A673 (cell line): ENCODE results near the gene GALNT12. TPM values are rescaled to one million over a fixed set of nuclear protein-coding genes. Genes with fewer than 3 reads are reported as not detected.

ENCODE experiments used
- BruUV-seq: library from RNA; stranded (reverse); fragments of 400-500 nt; replicated peaks from 2 replicates; lab custom pipeline; 2021; lab: Mats Ljungman, UMichigan
- CTCF ChIA-PET: fragments of 300-600 bp; sonication (Branson Sonifier 250); formaldehyde crosslinking; loops from one replicate; lab custom pipeline; 2022; ENCODE audit warnings: antibody characterized with exemption; lab: Charles Lee
- POLR2A ChIA-PET: fragments of 300-600 bp; sonication (Branson Sonifier 250); formaldehyde crosslinking; loops from one replicate; lab custom pipeline; 2022; ENCODE audit warnings: antibody characterized with exemption; ENCODE audit not compliant: low non-redundant PET; lab: Charles Lee
- DNase-seq: peaks from one replicate; pipeline ENCODE4 v3.0.0-alpha.2; 2015; ENCODE audit warnings: low spot score
- H3K27ac ChIP-seq: fragments of 200-600 bp; sonication (generic); 2 replicates; pipeline ENCODE4 v1.5.1; 2016; ENCODE audit warnings: mixed run types, low read depth, mild to moderate bottlenecking, mixed read lengths, antibody characterized with exemption, low read length; ENCODE audit not compliant: poor library complexity, severe bottlenecking
- H3K27me3 ChIP-seq: fragments of 200-600 bp; sonication (generic); replicated peaks from 2 replicates; pipeline ENCODE4 v1.6.1; 2017; ENCODE audit warnings: mixed run types, low read depth, mild to moderate bottlenecking, mixed read lengths, antibody characterized with exemption, low read length; ENCODE audit not compliant: insufficient read depth, poor library complexity
- H3K36me3 ChIP-seq: fragments of 200-600 bp; sonication (generic); 2 replicates; pipeline ENCODE4 v1.6.1; 2016; ENCODE audit warnings: mixed run types, mild to moderate bottlenecking, mixed read lengths, antibody characterized with exemption, low read length; ENCODE audit not compliant: insufficient read depth, poor library complexity, severe bottlenecking
- H3K4me1 ChIP-seq: fragments of 200-600 bp; sonication (generic); 2 replicates; pipeline ENCODE4 v1.6.1; 2017; ENCODE audit warnings: mixed run types, mild to moderate bottlenecking, mixed read lengths, antibody characterized with exemption, low read length; ENCODE audit not compliant: insufficient read depth, poor library complexity, severe bottlenecking
- H3K4me3 ChIP-seq: fragments of 200-600 bp; sonication (generic); 2 replicates; pipeline ENCODE4 v1.5.1; 2016; ENCODE audit warnings: low read depth, mixed run types, mild to moderate bottlenecking, mixed read lengths, low read length; ENCODE audit not compliant: poor library complexity, severe bottlenecking
- H3K9me3 ChIP-seq: fragments of 200-600 bp; sonication (generic); 2 replicates; pipeline ENCODE4 v1.6.1; 2016; ENCODE audit warnings: mixed run types, low read depth, mild to moderate bottlenecking, mixed read lengths, antibody characterized with exemption, low read length; ENCODE audit not compliant: poor library complexity, severe bottlenecking
- CTCF ChIP-seq: fragments of 300-800, 200-600 bp; sonication (generic); conservative IDR thresholded peaks from 2 replicates; pipeline ENCODE4 v1.5.1; 2017; ENCODE audit warnings: low read depth, mild to moderate bottlenecking, antibody characterized with exemption, low read length, moderate library complexity, mixed read lengths
- EZH2 ChIP-seq: fragments of 200-600 bp; sonication (generic); IDR thresholded peaks from 2 replicates; pipeline ENCODE4 v1.6.1; 2017; ENCODE audit warnings: borderline replicate concordance, low read depth, mild to moderate bottlenecking, mixed read lengths, antibody characterized with exemption, low read length; ENCODE audit not compliant: poor library complexity, severe bottlenecking
- intact Hi-C: fragments of 100-400 bp; cut with micrococcal nuclease; formaldehyde crosslinking; loops from one replicate; pipeline ENCODE4 v1.10.0; 2022; ENCODE audit not compliant: unreplicated experiment
- total RNA-seq: library from RNA; stranded (reverse); gene quantifications from 2 replicates; pipeline ENCODE4 v1.2.3, GENCODE V29; 2021

Gene GALNT12
- total RNA-seq, 1 experiment from 2014 or later = 0.54 TPM

DNA sequence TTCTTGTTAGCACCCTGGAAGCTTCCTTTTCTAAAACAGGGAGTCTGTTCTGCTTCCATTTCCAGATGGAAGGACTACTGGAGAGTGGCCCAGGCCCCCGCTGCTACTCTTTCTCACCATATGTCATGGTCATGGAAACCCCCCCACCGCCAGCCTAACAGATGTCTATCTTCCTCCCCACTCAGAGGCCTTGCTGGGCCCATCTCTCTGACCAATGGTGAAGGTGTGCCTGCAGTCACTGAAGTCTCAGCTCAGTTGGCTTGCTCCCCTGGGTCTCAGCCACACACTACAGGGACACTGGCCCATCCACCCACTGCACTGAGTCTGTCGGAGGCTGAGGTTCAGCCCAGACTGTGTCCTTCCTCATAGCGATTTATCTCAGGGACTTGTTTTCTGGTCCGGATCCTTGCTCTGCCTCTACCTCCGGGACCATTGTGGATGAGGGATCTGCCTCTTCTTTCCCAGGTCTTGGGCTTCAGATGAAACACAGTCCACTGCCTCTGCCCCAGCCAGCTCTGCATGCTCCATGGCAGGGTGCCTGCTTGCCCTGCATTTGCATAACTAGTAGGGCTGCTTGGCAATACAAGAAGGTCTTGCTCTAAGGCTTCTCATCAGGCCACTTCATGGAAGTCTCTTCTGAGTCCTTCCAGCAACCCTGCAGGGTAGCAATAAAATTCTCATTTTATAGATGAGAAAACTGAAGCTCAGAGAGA, 30.8 kb downstream of the GALNT12 start:
- Histone ChIP-seq H3K4me1 (no peaks in the 10 kb centered on the region), H3K27ac (no peak overlapping the region), H3K4me3 (no peak overlapping the region), H3K9me3 (no peaks in the 10 kb centered on the region), H3K36me3 (no peaks in the 10 kb centered on the region), H3K27me3 (no peaks in the 10 kb centered on the region)
- intact Hi-C loops = no loop called here
- POLR2A ChIA-PET = no interaction called here
- no TSS peak for BruUV-seq
- CTCF ChIA-PET = no interaction called here
- no peak for DNase-seq
- TF ChIP-seq CTCF (no peak), EZH2 (no peak)

GRCh38 chr9:98838868-98839565, 31.5 kb downstream of the GALNT12 start:
- intact Hi-C loops = no loop called here
- Histone ChIP-seq H3K27ac (no peak overlapping the region), H3K4me3 (no peak overlapping the region), H3K27me3 (no peaks in the 10 kb centered on the region), H3K36me3 (no peaks in the 10 kb centered on the region), H3K4me1 (no peaks in the 10 kb centered on the region), H3K9me3 (no peaks in the 10 kb centered on the region)
- no peak for DNase-seq
- POLR2A ChIA-PET = no interaction called here
- CTCF ChIA-PET = no interaction called here
- no peak for TF ChIP-seq CTCF
- TF ChIP-seq EZH2 = no peak
- no TSS peak for BruUV-seq

GRCh38 chr9:98839724-98840123, 32.3 kb downstream of the GALNT12 start:
- Histone ChIP-seq H3K4me1 (no peaks in the 10 kb centered on the region), H3K36me3 (no peaks in the 10 kb centered on the region), H3K27me3 (no peaks in the 10 kb centered on the region), H3K4me3 (no peak overlapping the region), H3K27ac (no peak overlapping the region), H3K9me3 (no peaks in the 10 kb centered on the region)
- CTCF ChIA-PET = no interaction called here
- intact Hi-C loops = no loop called here
- POLR2A ChIA-PET = no interaction called here
- DNase-seq = no peak
- TF ChIP-seq CTCF = no peak
- no peak for TF ChIP-seq EZH2
- BruUV-seq = no TSS peak
